ENCODE data around the gene ATPAF2. TPM values are rescaled to one million over a fixed set of nuclear protein-coding genes. Genes with fewer than 3 reads are reported as not detected.

ATPAF2 gene
- total and polyA plus RNA-seq, 4 donors: 7.1 to 19.9 (median 17.4) TPM

DNA sequence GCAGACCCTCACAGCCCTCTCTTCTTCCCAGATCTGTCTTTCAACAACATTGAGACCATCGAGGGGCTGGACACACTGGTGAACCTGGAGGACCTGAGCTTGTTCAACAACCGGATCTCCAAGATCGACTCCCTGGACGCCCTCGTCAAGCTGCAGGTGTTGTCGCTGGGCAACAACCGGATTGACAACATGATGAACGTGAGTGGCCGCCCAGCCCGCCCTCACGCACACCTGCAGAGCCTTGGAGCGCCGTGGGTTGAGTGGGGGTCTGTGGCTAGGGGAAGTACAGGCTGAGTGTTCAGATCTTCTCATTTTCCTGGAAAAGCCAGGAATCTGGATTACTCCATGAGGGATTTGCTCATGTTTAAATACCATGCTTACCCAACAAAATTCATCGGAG, 51.1 kb downstream of the ATPAF2 start:
- no peak for ATAC-seq (ENCODE audit: low FRiP score)
- no peak overlapping the region for H3K27ac ChIP-seq (ENCODE audit: low read depth in 1 of 2, low read length in 2 of 2)
- WGBS, 2 donors: 86 to 88% methylated on average over 14 of the region's 14 CpGs

DNA sequence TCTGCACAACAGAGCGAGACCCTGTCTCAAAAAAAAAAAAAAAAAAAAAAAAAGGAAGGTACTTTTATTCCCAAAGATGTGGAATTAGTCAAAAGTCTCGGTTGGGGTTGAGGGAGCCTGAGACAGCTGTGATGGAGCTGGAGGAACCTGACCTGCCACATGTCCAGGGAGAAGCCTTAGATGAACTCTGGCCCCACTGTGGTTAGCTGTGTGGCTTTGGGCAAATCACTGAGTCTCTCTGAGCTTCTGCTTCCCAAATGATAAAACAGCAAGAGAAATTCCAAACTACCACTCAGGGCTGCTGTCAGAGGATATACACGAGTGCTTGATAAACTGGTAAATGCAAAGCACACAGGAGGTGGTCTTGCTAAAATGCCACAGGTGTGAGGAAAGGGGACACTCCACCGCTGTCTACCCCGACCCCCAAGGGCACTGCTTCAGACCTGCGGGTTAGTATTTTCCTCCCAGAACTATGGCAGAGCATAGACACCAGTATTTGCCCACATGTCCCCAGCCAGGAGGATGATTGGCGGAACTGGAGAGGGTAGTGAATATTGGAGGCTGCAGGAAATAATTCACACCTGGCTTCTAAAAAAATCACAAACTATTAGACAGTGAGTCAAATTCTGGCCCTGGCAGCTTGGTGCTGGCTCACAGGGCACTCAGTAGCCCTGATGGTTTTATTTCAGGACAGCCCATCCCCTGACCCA, 51.6 kb downstream of the ATPAF2 start:
- Histone ChIP-seq H3K4me3 (ENCODE audit: low read length in 2 of 2) (no peak overlapping the region), H3K36me3 (ENCODE audit: control insufficient read depth in 1 of 2, insufficient read depth in 2 of 2, low read length in 1 of 2) (no peaks in the 10 kb centered on the region), H3K4me1 (ENCODE audit: control insufficient read depth in 1 of 2, insufficient read depth in 2 of 2, low read length in 2 of 2) (no peaks in the 10 kb centered on the region), H3K9me3 (ENCODE audit: control insufficient read depth, low read length) (no peaks in the 10 kb centered on the region), H3K27ac (ENCODE audit: low read depth in 1 of 2, low read length in 2 of 2) (no peak overlapping the region), H3K27me3 (ENCODE audit: control insufficient read depth in 1 of 2, insufficient read depth in 2 of 2, low read length in 1 of 2) (no peaks in the 10 kb centered on the region)
- ATAC-seq (ENCODE audit: low FRiP score) (no peak), DNase-seq (no peak)
- WGBS, 2 donors: 81 to 89% methylated on average over 7 of the region's 7 CpGs
- intact Hi-C loops (cut with DNase I): no loop called here

More for the DNA sequence above, 51.1 kb downstream of the ATPAF2 start:
- intact Hi-C loops (cut with DNase I): no loop called here
- Histone ChIP-seq H3K4me3 (ENCODE audit: low read length in 2 of 2) (no peak overlapping the region), H3K27me3 (ENCODE audit: control insufficient read depth in 1 of 2, insufficient read depth in 2 of 2, low read length in 1 of 2) (no peaks in the 10 kb centered on the region), H3K36me3 (ENCODE audit: control insufficient read depth in 1 of 2, insufficient read depth in 2 of 2, low read length in 1 of 2) (no peaks in the 10 kb centered on the region), H3K9me3 (ENCODE audit: control insufficient read depth, low read length) (no peaks in the 10 kb centered on the region), H3K4me1 (ENCODE audit: control insufficient read depth in 1 of 2, insufficient read depth in 2 of 2, low read length in 2 of 2) (no peaks in the 10 kb centered on the region)
- no peak for DNase-seq

DNA sequence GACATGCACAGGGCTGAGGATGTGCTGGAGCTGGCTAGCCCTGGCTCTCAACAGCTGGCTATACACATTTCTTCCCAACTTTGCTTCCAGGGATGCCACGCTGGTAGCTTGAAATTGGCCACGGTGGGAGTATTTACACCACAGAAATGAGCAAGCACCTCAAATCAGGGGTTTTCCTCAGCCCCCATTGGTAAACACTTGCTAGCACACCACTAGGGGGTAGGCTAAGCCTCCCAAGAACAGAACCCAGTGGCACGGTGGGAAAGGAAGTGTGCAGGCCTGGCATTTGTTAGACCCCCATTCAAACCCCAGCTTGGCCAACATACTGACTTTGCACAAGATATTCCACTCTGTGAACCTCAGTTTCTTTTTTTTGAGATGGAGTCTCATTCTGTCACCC, 53.4 kb downstream of the ATPAF2 start:
- no peaks in the 10 kb centered on the region for H3K36me3 ChIP-seq (ENCODE audit: control insufficient read depth in 1 of 2, insufficient read depth in 2 of 2, low read length in 1 of 2)
- WGBS, 2 donors: 86 to 89% methylated on average over 3 of the region's 3 CpGs
- no peaks in the 10 kb centered on the region for H3K4me1 ChIP-seq (ENCODE audit: control insufficient read depth in 1 of 2, insufficient read depth in 2 of 2, low read length in 2 of 2)
- no peaks in the 10 kb centered on the region for H3K9me3 ChIP-seq (ENCODE audit: control insufficient read depth, low read length)
- H3K27ac ChIP-seq (ENCODE audit: low read depth in 1 of 2, low read length in 2 of 2): no peak overlapping the region
- ATAC-seq (ENCODE audit: low FRiP score): no peak
- no peak for DNase-seq
- no peaks in the 10 kb centered on the region for H3K27me3 ChIP-seq (ENCODE audit: control insufficient read depth in 1 of 2, insufficient read depth in 2 of 2, low read length in 1 of 2)
- intact Hi-C loops (cut with DNase I): no loop called here
- no peak overlapping the region for H3K4me3 ChIP-seq (ENCODE audit: low read length in 2 of 2)

DNA sequence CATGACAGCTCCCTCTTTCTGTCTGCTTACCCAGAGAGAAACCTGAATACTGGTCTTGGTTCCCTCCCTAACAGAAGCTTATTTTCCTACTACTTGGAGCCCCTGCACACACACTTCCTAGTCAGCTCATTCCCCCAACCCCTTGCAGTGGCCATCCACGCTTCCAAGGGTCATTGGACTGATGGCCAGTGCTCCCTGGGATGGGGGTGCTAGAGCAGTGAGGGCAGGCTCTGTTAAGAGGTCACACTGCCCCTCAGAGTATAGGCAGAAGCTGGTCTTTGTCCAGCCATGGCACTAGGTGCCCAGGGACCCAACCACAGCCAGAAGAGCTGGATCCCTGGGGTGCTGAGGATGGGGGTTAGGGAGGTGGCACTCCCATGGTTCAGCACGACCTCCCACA, 53.8 kb downstream of the ATPAF2 start:
- Histone ChIP-seq H3K27ac (ENCODE audit: low read depth in 1 of 2, low read length in 2 of 2) (no peak overlapping the region), H3K4me1 (ENCODE audit: control insufficient read depth in 1 of 2, insufficient read depth in 2 of 2, low read length in 2 of 2) (no peaks in the 10 kb centered on the region), H3K9me3 (ENCODE audit: control insufficient read depth, low read length) (no peaks in the 10 kb centered on the region), H3K27me3 (ENCODE audit: control insufficient read depth in 1 of 2, insufficient read depth in 2 of 2, low read length in 1 of 2) (no peaks in the 10 kb centered on the region), H3K4me3 (ENCODE audit: low read length in 2 of 2) (no peak overlapping the region), H3K36me3 (ENCODE audit: control insufficient read depth in 1 of 2, insufficient read depth in 2 of 2, low read length in 1 of 2) (no peaks in the 10 kb centered on the region)
- ATAC-seq (ENCODE audit: low FRiP score): no peak
- intact Hi-C loops (cut with DNase I): no loop called here
- WGBS, 2 donors: 85 to 98% methylated on average over 2 of the region's 2 CpGs
- no peak for DNase-seq

DNA sequence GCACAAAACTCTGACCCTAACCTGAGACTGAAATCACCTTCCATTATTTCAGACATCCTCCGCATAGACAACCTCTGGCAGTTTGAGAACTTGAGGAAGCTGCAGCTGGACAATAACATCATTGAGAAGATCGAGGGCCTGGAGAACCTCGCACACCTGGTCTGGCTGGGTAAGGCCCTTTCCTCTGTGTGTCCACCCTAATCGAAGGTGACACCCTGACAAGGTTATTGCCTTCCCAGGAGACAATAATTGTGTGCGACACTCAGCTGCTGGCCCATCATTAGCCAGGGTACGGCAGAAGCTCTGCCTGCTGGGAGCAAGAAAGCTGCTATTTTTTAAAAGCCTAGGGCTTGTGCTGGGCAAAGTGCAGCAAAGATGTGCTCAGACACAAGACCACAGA, 55.2 kb downstream of the ATPAF2 start:
- Histone ChIP-seq H3K9me3 (ENCODE audit: control insufficient read depth, low read length) (no peaks in the 10 kb centered on the region), H3K27ac (ENCODE audit: low read depth in 1 of 2, low read length in 2 of 2) (no peak overlapping the region), H3K4me1 (ENCODE audit: control insufficient read depth in 1 of 2, insufficient read depth in 2 of 2, low read length in 2 of 2) (no peaks in the 10 kb centered on the region), H3K27me3 (ENCODE audit: control insufficient read depth in 1 of 2, insufficient read depth in 2 of 2, low read length in 1 of 2) (no peaks in the 10 kb centered on the region), H3K36me3 (ENCODE audit: control insufficient read depth in 1 of 2, insufficient read depth in 2 of 2, low read length in 1 of 2) (no peaks in the 10 kb centered on the region), H3K4me3 (ENCODE audit: low read length in 2 of 2) (no peak overlapping the region)
- WGBS, 2 donors: 91 to 93% methylated on average over 6 of the region's 6 CpGs
- intact Hi-C loops (cut with DNase I): no loop called here
- ATAC-seq (ENCODE audit: low FRiP score) (no peak), DNase-seq (no peak)

- intact Hi-C loops (cut with DNase I): no loop called here
- Histone ChIP-seq H3K27ac (ENCODE audit: low read depth in 1 of 2, low read length in 2 of 2) (no peak overlapping the region), H3K9me3 (ENCODE audit: control insufficient read depth, low read length) (no peaks in the 10 kb centered on the region), H3K36me3 (ENCODE audit: control insufficient read depth in 1 of 2, insufficient read depth in 2 of 2, low read length in 1 of 2) (no peaks in the 10 kb centered on the region), H3K4me1 (ENCODE audit: control insufficient read depth in 1 of 2, insufficient read depth in 2 of 2, low read length in 2 of 2) (no peaks in the 10 kb centered on the region), H3K4me3 (ENCODE audit: low read length in 2 of 2) (no peak overlapping the region), H3K27me3 (ENCODE audit: control insufficient read depth in 1 of 2, insufficient read depth in 2 of 2, low read length in 1 of 2) (no peaks in the 10 kb centered on the region)
- 81 to 82% methylated on average over 6 of the region's 6 CpGs for WGBS, 2 donors
- DNase-seq (no peak), ATAC-seq (ENCODE audit: low FRiP score) (no peak)
Measured at GRCh38 chr17:17983376-17983775, 55.6 kb downstream of the ATPAF2 start.

DNA sequence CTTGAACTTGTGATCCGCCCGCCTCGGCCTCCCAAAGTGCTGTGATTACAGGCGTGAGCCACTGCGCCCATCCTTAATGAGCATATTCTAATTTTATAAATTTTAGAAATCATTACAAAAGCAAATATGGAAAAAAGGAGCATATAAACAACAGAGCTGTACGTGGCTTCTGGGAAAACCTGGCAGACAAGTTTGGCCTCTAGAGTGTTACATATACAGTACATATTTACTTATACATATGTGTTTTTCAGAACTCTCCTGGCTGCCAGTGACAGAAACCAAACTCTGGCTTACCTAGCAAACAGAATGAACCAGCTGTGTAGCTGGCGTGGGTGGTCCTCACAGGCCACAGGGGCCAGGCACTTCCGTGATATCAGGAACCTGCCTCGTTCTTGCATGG, 56.2 kb downstream of the ATPAF2 start:
- Histone ChIP-seq H3K27ac (ENCODE audit: low read depth in 1 of 2, low read length in 2 of 2) (no peak overlapping the region), H3K27me3 (ENCODE audit: control insufficient read depth in 1 of 2, insufficient read depth in 2 of 2, low read length in 1 of 2) (no peaks in the 10 kb centered on the region), H3K4me3 (ENCODE audit: low read length in 2 of 2) (no peak overlapping the region), H3K4me1 (ENCODE audit: control insufficient read depth in 1 of 2, insufficient read depth in 2 of 2, low read length in 2 of 2) (no peaks in the 10 kb centered on the region), H3K36me3 (ENCODE audit: control insufficient read depth in 1 of 2, insufficient read depth in 2 of 2, low read length in 1 of 2) (no peaks in the 10 kb centered on the region), H3K9me3 (ENCODE audit: control insufficient read depth, low read length) (no peaks in the 10 kb centered on the region)
- intact Hi-C loops (cut with DNase I): no loop called here
- ATAC-seq (ENCODE audit: low FRiP score) (no peak), DNase-seq (no peak)
- WGBS, 2 donors: 94 to 95% methylated on average over 9 of the region's 9 CpGs

DNA sequence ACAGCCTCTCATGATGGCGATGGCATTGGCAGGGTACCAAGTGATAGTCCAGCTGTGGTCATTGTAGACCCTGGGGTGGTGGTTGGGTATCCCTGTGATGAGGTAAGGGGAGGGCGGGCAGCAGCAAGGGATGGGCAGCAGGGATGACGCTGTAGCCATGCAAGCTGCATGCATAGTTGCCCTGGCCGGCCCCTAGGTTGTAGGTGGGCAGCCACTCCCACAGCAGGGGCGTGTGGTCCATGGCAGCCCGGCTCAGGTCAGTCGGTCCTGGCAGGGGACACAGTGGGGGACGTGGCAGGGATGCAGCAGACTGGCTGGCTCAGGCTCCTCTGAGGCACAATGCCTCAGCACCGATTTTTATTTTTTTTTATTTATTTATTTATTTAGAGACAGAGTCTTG, 57.6 kb downstream of the ATPAF2 start:
- 82% methylated on average over 9 of the region's 9 CpGs for WGBS, 2 donors
- H3K27me3 ChIP-seq (ENCODE audit: control insufficient read depth in 1 of 2, insufficient read depth in 2 of 2, low read length in 1 of 2): no peaks in the 10 kb centered on the region
- ATAC-seq (ENCODE audit: low FRiP score) (no peak), DNase-seq (no peak)
- H3K4me1 ChIP-seq (ENCODE audit: control insufficient read depth in 1 of 2, insufficient read depth in 2 of 2, low read length in 2 of 2): no peaks in the 10 kb centered on the region
- H3K9me3 ChIP-seq (ENCODE audit: control insufficient read depth, low read length): no peaks in the 10 kb centered on the region
- H3K27ac ChIP-seq (ENCODE audit: low read depth in 1 of 2, low read length in 2 of 2): no peak overlapping the region
- H3K4me3 ChIP-seq (ENCODE audit: low read length in 2 of 2): no peak overlapping the region
- H3K36me3 ChIP-seq (ENCODE audit: control insufficient read depth in 1 of 2, insufficient read depth in 2 of 2, low read length in 1 of 2): no peaks in the 10 kb centered on the region
- intact Hi-C loops (cut with DNase I): no loop called here

DNA sequence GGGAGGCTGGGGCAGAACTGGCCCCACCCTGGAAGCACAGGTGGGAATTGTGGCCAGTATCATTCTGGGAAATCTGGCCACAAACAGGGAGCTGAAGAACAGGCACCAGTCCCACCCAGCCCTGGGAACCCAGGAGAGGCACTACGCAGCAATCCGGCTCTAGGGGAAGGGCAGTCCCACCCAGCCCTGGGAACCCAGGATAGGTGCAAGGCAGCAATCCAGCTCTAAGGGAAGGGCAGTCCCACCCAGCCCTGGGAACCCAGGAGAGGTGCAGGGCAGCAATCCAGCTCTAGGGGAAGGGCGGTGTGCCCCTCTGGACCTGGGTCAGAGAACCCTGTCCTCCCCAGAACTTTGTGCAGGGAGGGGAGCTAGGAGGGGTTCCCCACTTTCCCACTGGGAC, 59.2 kb downstream of the ATPAF2 start:
- Histone ChIP-seq H3K4me3 (ENCODE audit: low read length in 2 of 2) (no peak overlapping the region), H3K27me3 (ENCODE audit: control insufficient read depth in 1 of 2, insufficient read depth in 2 of 2, low read length in 1 of 2) (no peaks in the 10 kb centered on the region), H3K36me3 (ENCODE audit: control insufficient read depth in 1 of 2, insufficient read depth in 2 of 2, low read length in 1 of 2) (no peaks in the 10 kb centered on the region), H3K9me3 (ENCODE audit: control insufficient read depth, low read length) (no peaks in the 10 kb centered on the region), H3K4me1 (ENCODE audit: control insufficient read depth in 1 of 2, insufficient read depth in 2 of 2, low read length in 2 of 2) (no peaks in the 10 kb centered on the region), H3K27ac (ENCODE audit: low read depth in 1 of 2, low read length in 2 of 2) (no peak overlapping the region)
- DNase-seq (peak in 1 of 2 donors; percentile 55), ATAC-seq (ENCODE audit: low FRiP score) (no peak)
- intact Hi-C loops (cut with DNase I): loop anchor here in 1 of 2 donors (10.0 kb wide), 1 partner anchor 65 kb away; no protein-coding TSS in a partner anchor
- WGBS, 2 donors: 90 to 93% methylated on average over 3 of the region's 3 CpGs

All from aorta (tissue), 5 donors.